Glutamatergic neuron (in vitro differentiated cells): Measurements from ENCODE around the gene JARID2. TPM values are rescaled to one million over a fixed set of nuclear protein-coding genes. Genes with fewer than 3 reads are reported as not detected.

Source experiments
- DNase-seq: peaks from one replicate; pipeline ENCODE4 v3.0.0; 2022
- H3K27ac Mint-ChIP-seq: one replicate; pipeline ENCODE4 v1.8.0; 2020; ENCODE audit warnings: mild to moderate bottlenecking, mixed read lengths, inconsistent platforms; ENCODE audit not compliant: unreplicated experiment
- H3K27me3 Mint-ChIP-seq: one replicate; pipeline ENCODE4 v1.8.0; 2020; ENCODE audit warnings: mild to moderate bottlenecking, moderate library complexity, mixed read lengths, inconsistent platforms; ENCODE audit not compliant: unreplicated experiment
- H3K36me3 Mint-ChIP-seq: one replicate; pipeline ENCODE4 v1.8.0; 2020; ENCODE audit warnings: mild to moderate bottlenecking, mixed read lengths, inconsistent platforms; ENCODE audit not compliant: unreplicated experiment
- H3K4me1 Mint-ChIP-seq: one replicate; pipeline ENCODE4 v1.8.0; 2020; ENCODE audit warnings: mild to moderate bottlenecking, low read depth, mixed read lengths, inconsistent platforms; ENCODE audit not compliant: unreplicated experiment
- H3K4me3 Mint-ChIP-seq: one replicate; pipeline ENCODE4 v1.8.0; 2020; ENCODE audit warnings: mild to moderate bottlenecking, mixed read lengths, inconsistent platforms; ENCODE audit not compliant: unreplicated experiment
- H3K9me3 Mint-ChIP-seq: one replicate; pipeline ENCODE4 v1.8.0; 2020; ENCODE audit warnings: mild to moderate bottlenecking, moderate library complexity, mixed read lengths, inconsistent platforms; ENCODE audit not compliant: unreplicated experiment
- total RNA-seq: library from RNA; stranded (reverse); fragmentation: NEBNext Ultra II Directional; extraction: Animal tissue kit (Norgen Biotek cat#: 25700); gene quantifications from one replicate; pipeline ENCODE4 v1.2.1, GENCODE V29; 2021; ENCODE audit not compliant: unreplicated experiment
- TF ChIP-seq, protein P1 (sequence below): fragments of 200-600 bp; sonication (generic); IDR thresholded peaks from one replicate; pipeline ENCODE4 v1.5.0; 2021; ENCODE audit not compliant: partially characterized antibody, unreplicated experiment

Gene JARID2
- total RNA-seq, 1 donor from 2014 or later = 83.8 TPM

- Mint-ChIP-seq H3K27me3 (peaks cover 13% of the 10 kb centered on the region), H3K36me3 (no peaks in the 10 kb centered on the region), H3K4me1 (peaks cover 2% of the 10 kb centered on the region), H3K27ac (no peak overlapping the region), H3K4me3 (no peak overlapping the region), H3K9me3 (peaks cover 17% of the 10 kb centered on the region)
- no peak for DNase-seq
- TF ChIP-seq, protein P1, sequence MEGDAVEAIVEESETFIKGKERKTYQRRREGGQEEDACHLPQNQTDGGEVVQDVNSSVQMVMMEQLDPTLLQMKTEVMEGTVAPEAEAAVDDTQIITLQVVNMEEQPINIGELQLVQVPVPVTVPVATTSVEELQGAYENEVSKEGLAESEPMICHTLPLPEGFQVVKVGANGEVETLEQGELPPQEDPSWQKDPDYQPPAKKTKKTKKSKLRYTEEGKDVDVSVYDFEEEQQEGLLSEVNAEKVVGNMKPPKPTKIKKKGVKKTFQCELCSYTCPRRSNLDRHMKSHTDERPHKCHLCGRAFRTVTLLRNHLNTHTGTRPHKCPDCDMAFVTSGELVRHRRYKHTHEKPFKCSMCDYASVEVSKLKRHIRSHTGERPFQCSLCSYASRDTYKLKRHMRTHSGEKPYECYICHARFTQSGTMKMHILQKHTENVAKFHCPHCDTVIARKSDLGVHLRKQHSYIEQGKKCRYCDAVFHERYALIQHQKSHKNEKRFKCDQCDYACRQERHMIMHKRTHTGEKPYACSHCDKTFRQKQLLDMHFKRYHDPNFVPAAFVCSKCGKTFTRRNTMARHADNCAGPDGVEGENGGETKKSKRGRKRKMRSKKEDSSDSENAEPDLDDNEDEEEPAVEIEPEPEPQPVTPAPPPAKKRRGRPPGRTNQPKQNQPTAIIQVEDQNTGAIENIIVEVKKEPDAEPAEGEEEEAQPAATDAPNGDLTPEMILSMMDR = no peak
These were observed 2.8 kb upstream of the JARID2 start for GRCh38 chr6:15242937-15243614.

DNA sequence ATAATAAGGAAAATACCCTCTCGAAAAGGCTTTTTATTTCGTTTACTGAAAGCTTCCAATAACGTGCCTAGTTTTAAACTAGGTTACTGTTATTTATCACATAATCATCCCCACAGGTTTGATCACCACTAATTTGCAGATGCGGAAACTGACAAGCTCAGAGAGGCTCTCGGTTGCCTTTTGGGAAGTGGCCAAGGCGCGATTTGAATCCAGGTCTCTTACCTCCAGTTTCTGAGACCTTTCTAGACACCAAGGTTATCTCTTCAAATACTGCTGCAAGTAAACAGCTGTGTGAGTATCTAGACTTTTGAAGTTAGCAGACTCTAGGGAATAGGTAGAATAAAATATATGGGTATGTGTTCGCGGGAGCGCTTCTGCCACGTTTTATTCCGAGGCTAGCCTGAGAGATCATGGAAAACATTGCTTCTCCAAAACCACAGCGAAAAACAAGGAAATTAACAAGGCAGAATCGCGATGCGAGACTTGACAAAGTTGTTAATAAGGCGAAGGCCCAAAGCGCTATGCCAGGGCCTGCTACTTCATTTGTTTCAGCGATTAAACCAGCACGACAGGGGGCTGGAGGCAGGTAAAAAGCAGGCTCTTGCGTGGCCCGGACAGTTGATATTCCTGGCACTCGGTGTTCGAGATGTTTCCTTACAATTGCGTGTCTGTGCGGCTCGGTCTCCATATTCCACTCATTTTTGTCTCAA, 1.8 kb upstream of the JARID2 start:
- no peaks in the 10 kb centered on the region for H3K36me3 Mint-ChIP-seq
- peak overlapping the region; percentile 86 for H3K4me3 Mint-ChIP-seq
- peak overlapping the region; percentile 70 for H3K27ac Mint-ChIP-seq
- TF ChIP-seq, protein P1 = no peak
- H3K27me3 Mint-ChIP-seq = peaks cover 16% of the 10 kb centered on the region
- H3K9me3 Mint-ChIP-seq = peaks cover 21% of the 10 kb centered on the region
- no peak for DNase-seq
- peaks cover 2% of the 10 kb centered on the region for H3K4me1 Mint-ChIP-seq

DNA sequence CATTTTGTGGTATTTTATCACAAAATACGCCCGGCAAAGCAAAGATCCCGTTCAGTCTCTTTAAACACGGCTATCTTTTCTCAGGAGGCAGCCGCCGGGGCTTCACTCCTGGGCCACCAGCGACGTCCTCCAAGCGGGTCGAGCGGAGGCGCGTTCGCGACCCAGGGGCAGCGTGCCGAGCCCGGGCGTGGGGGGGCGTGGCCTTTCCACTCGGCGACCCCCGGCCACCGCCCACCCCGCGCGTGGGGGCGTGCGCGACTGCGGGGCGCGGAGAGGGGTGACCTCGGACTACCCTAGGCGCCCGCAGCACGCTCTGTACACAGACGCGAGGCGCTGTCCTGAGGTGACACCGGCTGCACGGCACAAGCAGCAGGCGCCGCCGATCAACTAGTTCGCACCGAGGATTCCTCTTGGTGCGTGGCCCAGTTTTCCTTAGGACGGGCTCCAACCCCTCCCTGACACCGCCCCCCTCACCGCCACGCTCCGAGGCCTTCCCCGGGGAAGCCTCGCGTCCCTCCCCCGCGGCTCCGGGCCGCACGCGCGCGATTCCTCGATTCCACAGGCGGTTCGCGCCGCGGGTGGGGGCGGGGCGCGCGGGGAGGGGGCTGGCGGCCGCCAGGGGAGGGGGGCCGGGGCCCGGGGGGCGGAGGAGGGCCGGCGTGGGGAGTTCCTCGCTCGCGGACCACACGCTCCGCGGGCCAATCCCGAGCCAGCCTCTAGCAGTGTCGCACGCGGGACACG, 1.1 kb upstream of the JARID2 start:
- Mint-ChIP-seq H3K27ac (peak overlapping the region; percentile 75), H3K4me1 (peaks cover 8% of the 10 kb centered on the region), H3K9me3 (peaks cover 23% of the 10 kb centered on the region), H3K36me3 (no peaks in the 10 kb centered on the region), H3K4me3 (peak overlapping the region; percentile 96), H3K27me3 (peaks cover 21% of the 10 kb centered on the region)
- DNase-seq = peak; percentile 69
- TF ChIP-seq, protein P1 = no peak

- TF ChIP-seq, protein P1 = no peak
- H3K4me1 Mint-ChIP-seq = peaks cover 20% of the 10 kb centered on the region
- H3K36me3 Mint-ChIP-seq = no peaks in the 10 kb centered on the region
- no peak for DNase-seq
- peak overlapping the region; percentile 91 for H3K27ac Mint-ChIP-seq
- peak overlapping the region; percentile 96 for H3K4me3 Mint-ChIP-seq
- peaks cover 23% of the 10 kb centered on the region for H3K9me3 Mint-ChIP-seq
- H3K27me3 Mint-ChIP-seq = peaks cover 21% of the 10 kb centered on the region
These were observed 372 bp downstream of the JARID2 start for GRCh38 chr6:15246217-15246665.
